Measurements from ENCODE around the gene SLIRP.

- TF ChIP-seq, protein P1, sequence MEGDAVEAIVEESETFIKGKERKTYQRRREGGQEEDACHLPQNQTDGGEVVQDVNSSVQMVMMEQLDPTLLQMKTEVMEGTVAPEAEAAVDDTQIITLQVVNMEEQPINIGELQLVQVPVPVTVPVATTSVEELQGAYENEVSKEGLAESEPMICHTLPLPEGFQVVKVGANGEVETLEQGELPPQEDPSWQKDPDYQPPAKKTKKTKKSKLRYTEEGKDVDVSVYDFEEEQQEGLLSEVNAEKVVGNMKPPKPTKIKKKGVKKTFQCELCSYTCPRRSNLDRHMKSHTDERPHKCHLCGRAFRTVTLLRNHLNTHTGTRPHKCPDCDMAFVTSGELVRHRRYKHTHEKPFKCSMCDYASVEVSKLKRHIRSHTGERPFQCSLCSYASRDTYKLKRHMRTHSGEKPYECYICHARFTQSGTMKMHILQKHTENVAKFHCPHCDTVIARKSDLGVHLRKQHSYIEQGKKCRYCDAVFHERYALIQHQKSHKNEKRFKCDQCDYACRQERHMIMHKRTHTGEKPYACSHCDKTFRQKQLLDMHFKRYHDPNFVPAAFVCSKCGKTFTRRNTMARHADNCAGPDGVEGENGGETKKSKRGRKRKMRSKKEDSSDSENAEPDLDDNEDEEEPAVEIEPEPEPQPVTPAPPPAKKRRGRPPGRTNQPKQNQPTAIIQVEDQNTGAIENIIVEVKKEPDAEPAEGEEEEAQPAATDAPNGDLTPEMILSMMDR (IDR thresholded peaks at IDR 0.05 in 2 of 3, conservative IDR thresholded peaks at IDR 0.05 in 1 of 3; ENCODE audit: borderline replicate concordance in 1 of 3, insufficient read depth in 1 of 3, low read depth in 2 of 3, low read length in 2 of 3): no peak
- TF ChIP-seq POLR2A (IDR thresholded peaks at IDR 0.05; ENCODE audit: borderline replicate concordance, extremely low read depth, insufficient read depth, insufficient read length): no peak
Measured at GRCh38 chr14:77752266-77752665, 44.4 kb downstream of the SLIRP start.

Measured in HCT116 (cell line).